ENCODE data around the gene CPNE9.

The CPNE9 gene

DNA sequence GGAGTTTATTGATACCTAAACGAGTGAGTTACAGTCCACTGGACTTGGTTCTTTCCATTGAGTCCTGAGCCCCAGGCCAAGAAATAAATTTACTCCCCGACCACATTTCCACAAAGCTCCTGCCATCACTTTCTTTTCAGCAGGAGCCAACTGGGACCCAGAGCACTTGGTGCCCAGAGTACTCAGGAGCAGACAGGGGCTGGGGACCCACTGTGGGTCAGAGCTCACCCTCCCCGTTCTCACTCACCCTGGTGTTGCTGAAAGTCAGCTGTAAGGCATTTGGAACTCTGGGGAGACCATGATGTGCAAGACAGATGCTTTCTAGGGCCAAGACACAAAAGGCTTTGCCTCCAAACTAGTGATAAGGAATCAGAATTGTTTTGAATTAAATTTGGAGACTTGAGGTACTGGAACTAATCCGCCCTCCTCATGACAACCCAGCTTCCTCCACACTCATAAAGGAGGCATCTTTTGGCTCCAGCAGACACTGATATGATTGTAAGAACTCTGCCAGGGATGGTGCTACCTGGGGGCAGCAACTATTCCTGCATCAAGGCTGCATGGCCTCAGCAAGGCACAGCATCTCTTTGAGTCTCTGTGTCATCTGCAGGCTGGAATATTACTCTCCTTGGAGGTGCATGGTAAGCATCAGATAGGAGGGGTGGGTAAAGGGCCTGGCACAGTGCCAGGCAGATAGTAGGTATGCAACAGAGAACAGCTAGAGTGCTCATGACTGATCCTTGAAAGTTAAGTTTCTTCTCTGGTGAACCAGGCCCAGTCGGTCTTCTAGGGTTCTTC is 73.5 kb downstream of the CPNE9 start:
- Histone ChIP-seq H3K27ac (ENCODE audit: low read length) (no peak overlapping the region), H3K27me3 (ENCODE audit: control insufficient read depth, insufficient read depth, low read length) (no peaks in the 10 kb centered on the region), H3K4me3 (ENCODE audit: low read length) (no peak overlapping the region), H3K36me3 (ENCODE audit: control insufficient read depth, insufficient read depth, low read length) (peaks cover 3% of the 10 kb centered on the region; the same call in 1 of the 2 replicates), H3K4me1 (ENCODE audit: control insufficient read depth, insufficient read depth, low read length) (no peaks in the 10 kb centered on the region), H3K9me3 (ENCODE audit: control insufficient read depth, insufficient read depth, low read length) (no peaks in the 10 kb centered on the region)
- WGBS (ENCODE audit: insufficient coverage, insufficient read length) = 100% methylated on average over 1 of the region's 5 CpGs
- DNase-seq (ENCODE audit: low read depth, low spot score) = no peak

DNA sequence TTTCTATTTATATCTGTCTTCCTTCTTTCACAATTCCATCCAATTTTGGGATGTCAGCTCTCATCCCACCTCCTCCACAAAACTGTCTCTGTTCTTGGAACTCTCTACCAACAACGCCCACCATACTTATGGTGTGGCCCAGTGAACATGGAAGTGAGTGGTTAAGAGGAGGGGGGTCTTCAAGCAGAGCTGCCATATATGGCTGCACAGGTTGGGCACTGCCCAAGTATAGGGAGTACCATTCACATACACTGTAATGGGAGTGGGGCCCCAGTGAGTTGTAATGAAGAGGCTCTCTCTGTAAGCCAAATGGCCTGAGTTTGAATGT is 74.0 kb downstream of the CPNE9 start:
- H3K27me3 ChIP-seq (ENCODE audit: control insufficient read depth, insufficient read depth, low read length) = no peaks in the 10 kb centered on the region
- WGBS (ENCODE audit: insufficient coverage, insufficient read length) = no CpG with 5 or more reads among the region's 1 CpG
- no peaks in the 10 kb centered on the region for H3K4me1 ChIP-seq (ENCODE audit: control insufficient read depth, insufficient read depth, low read length)
- H3K4me3 ChIP-seq (ENCODE audit: low read length) = no peak overlapping the region
- peaks cover 3% of the 10 kb centered on the region; the same call in 1 of the 2 replicates for H3K36me3 ChIP-seq (ENCODE audit: control insufficient read depth, insufficient read depth, low read length)
- no peaks in the 10 kb centered on the region for H3K9me3 ChIP-seq (ENCODE audit: control insufficient read depth, insufficient read depth, low read length)
- no peak for DNase-seq (ENCODE audit: low read depth, low spot score)
- H3K27ac ChIP-seq (ENCODE audit: low read length) = no peak overlapping the region

DNA sequence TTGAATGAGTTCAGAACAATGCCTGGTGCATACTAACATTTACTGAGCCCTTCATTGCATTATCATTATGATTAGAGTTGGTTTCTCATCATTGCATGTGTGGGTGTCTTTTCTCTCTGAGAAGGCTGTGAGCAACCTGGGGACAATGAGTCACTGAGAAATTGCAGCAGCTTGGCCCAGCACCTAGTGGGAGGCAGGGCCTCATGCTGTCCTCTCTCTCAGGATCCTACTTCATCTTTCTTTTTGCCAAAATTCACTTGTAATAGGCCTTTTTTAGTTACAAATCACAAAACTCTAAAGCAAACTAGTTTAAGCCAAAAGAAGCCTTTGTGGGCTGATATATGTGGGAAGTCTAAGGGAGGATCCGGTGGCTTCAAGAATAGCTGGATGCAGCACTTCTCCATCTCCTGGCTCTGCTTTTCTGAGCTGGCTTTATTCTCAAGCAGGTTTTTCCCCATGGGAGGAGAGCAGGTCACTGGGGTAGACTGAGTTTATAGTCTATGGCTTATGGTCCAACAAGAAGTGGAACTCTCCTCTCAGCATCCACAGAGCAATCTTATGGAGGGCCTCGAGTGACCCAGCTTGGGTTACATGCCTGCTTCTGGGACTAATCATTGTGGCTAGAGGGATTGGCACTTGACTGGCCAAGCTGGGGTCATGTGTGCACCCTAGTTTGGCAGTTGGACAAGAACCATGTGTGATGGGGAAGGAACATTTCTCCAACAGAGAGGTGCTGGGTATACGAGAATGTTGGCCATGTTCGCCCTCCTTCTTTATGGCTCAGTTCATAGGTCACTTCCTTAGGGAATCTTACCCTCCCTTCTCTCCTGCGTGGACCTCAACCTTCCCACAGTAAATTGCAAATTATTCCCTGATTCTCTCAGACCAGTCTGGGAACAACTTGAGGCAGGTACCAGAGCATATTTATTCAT is 74.8 kb downstream of the CPNE9 start:
- H3K27ac ChIP-seq (ENCODE audit: low read length) = no peak overlapping the region
- no peaks in the 10 kb centered on the region for H3K27me3 ChIP-seq (ENCODE audit: control insufficient read depth, insufficient read depth, low read length)
- no peak for DNase-seq (ENCODE audit: low read depth, low spot score)
- no peak overlapping the region for H3K4me3 ChIP-seq (ENCODE audit: low read length)
- H3K9me3 ChIP-seq (ENCODE audit: control insufficient read depth, insufficient read depth, low read length) = no peaks in the 10 kb centered on the region
- WGBS (ENCODE audit: insufficient coverage, insufficient read length) = no CpG with 5 or more reads among the region's 5 CpGs
- H3K36me3 ChIP-seq (ENCODE audit: control insufficient read depth, insufficient read depth, low read length) = peaks cover 3% of the 10 kb centered on the region; the same call in 1 of the 2 replicates
- no peaks in the 10 kb centered on the region for H3K4me1 ChIP-seq (ENCODE audit: control insufficient read depth, insufficient read depth, low read length)

DNA sequence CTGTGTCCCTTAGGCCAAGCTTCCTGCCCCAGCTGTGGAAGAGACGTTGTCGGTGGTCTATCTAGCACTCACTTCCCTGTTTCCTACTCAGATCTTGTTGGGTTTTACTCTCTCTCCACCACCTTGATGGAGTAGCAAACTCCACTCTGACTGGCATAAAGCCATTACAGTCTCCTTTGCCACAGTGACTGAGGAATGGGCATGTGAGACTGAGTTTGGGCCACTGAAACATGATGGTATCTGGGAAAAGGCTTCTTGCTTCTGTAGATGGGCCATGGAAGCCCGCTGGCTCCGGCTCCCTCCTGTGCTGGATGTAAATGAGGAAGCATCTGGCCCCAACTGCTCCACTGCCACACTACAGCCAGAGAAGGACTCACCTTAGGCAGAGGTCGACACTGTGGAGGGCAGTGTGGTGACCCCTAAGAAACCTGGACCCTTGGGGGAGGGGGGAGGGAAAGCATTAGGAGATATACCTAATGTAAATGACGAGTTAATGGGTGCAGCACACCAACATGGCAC is 75.5 kb downstream of the CPNE9 start:
- H3K27ac ChIP-seq (ENCODE audit: low read length) = no peak overlapping the region
- H3K9me3 ChIP-seq (ENCODE audit: control insufficient read depth, insufficient read depth, low read length) = no peaks in the 10 kb centered on the region
- H3K36me3 ChIP-seq (ENCODE audit: control insufficient read depth, insufficient read depth, low read length) = peaks cover 6% of the 10 kb centered on the region
- H3K4me1 ChIP-seq (ENCODE audit: control insufficient read depth, insufficient read depth, low read length) = no peaks in the 10 kb centered on the region
- H3K27me3 ChIP-seq (ENCODE audit: control insufficient read depth, insufficient read depth, low read length) = no peaks in the 10 kb centered on the region
- WGBS (ENCODE audit: insufficient coverage, insufficient read length) = no CpG with 5 or more reads among the region's 6 CpGs
- no peak for DNase-seq (ENCODE audit: low read depth, low spot score)
- no peak overlapping the region for H3K4me3 ChIP-seq (ENCODE audit: low read length)
